HepG2 (cell line): ENCODE measurements around the gene CCDC57. TPM values are rescaled to one million over a fixed set of nuclear protein-coding genes. Genes with fewer than 3 reads are reported as not detected.

ENCODE experiments used
- CHCHD3 ChIP-seq: sonication (generic); formaldehyde crosslinking; IDR thresholded peaks from 2 replicates; pipeline ENCODE4 v1.8.0; 2022; ENCODE audit warnings: mild to moderate bottlenecking, missing genetic modification reagents, moderate library complexity
- HNF1B ChIP-seq: sonication (generic); formaldehyde crosslinking; IDR thresholded peaks from 2 replicates; pipeline ENCODE4 v1.5.1; 2020; ENCODE audit warnings: mild to moderate bottlenecking, moderate library complexity, missing genetic modification reagents
- ZNF101 ChIP-seq: sonication (generic); formaldehyde crosslinking; IDR thresholded peaks from 2 replicates; pipeline ENCODE4 v1.4.0; 2020; ENCODE audit warnings: mild to moderate bottlenecking, low read depth, missing genetic modification reagents, borderline replicate concordance
- ZNF710 ChIP-seq: sonication (generic); formaldehyde crosslinking; IDR thresholded peaks from 2 replicates; pipeline ENCODE4 v1.5.0; 2020; ENCODE audit warnings: mild to moderate bottlenecking, missing genetic modification reagents, borderline replicate concordance
- polyA plus RNA-seq, 8 experiments: library from polyadenylated mRNA; depleted of rRNA in 3 of 8; stranded (reverse) in 7 of 8; unstranded in 1 of 8; fragments of >200 nt; fragmentation: Illumina TruSeq in 4 of 8; extraction: Trizol in 4 of 8; gene quantifications; 2 replicates each; pipeline versions ENCODE4 v1.2.1 to v1.2.3, GENCODE V29; 2011 to 2016; ENCODE audit warnings: low read depth in 4 of 8, missing spikeins in 1 of 8, mixed read lengths in 1 of 8; ENCODE audit not compliant: insufficient read depth in 1 of 8
- total RNA-seq, 5 experiments: library from RNA; depleted of rRNA; stranded (reverse); fragments of >200 nt; fragmentation: Illumina TruSeq; extraction: Trizol; gene quantifications; 2 replicates each; pipeline ENCODE4 v1.2.3, GENCODE V29; 2016; ENCODE audit warnings: low read depth in 1 of 5
- TF ChIP-seq, protein P1 (sequence below): sonication (generic); formaldehyde crosslinking; IDR thresholded peaks from 2 replicates; pipeline ENCODE4 v1.4.0; 2020; ENCODE audit warnings: missing genetic modification reagents
- TF ChIP-seq, protein P2 (sequence below): IDR thresholded peaks from 2 replicates; pipeline ENCODE4 v1.6.1; 2016; ENCODE audit warnings: low read depth, borderline replicate concordance
- TF ChIP-seq, protein P3 (sequence below): fragments of 450-650 bp; IDR thresholded peaks from 2 replicates; pipeline ENCODE4 v1.6.1; 2016
- TF ChIP-seq, protein P4 (sequence below): sonication (generic); formaldehyde crosslinking; IDR thresholded peaks from 2 replicates; pipeline ENCODE4 v1.4.0; 2020; ENCODE audit warnings: mild to moderate bottlenecking, missing genetic modification reagents

Gene CCDC57
- total and polyA plus RNA-seq, 2 of the 13 experiments (the other 11 are each of a cell fraction or from before 2014, with no cell fraction given): 59.3 to 59.9 TPM

- TF ChIP-seq, protein P1, sequence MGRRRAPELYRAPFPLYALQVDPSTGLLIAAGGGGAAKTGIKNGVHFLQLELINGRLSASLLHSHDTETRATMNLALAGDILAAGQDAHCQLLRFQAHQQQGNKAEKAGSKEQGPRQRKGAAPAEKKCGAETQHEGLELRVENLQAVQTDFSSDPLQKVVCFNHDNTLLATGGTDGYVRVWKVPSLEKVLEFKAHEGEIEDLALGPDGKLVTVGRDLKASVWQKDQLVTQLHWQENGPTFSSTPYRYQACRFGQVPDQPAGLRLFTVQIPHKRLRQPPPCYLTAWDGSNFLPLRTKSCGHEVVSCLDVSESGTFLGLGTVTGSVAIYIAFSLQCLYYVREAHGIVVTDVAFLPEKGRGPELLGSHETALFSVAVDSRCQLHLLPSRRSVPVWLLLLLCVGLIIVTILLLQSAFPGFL (CRISPR knock-in tag): no peak
- TF ChIP-seq HNF1B (CRISPR knock-in tag) (no peak), ZNF101 (CRISPR knock-in tag) (peak; percentile 77; the same call in 1 of the 2 replicates), CHCHD3 (CRISPR knock-in tag) (no peak), ZNF710 (CRISPR knock-in tag) (0 out of 2 replicates have a peak, but pooled peaks have one; percentile 31)
- TF ChIP-seq, protein P2, sequence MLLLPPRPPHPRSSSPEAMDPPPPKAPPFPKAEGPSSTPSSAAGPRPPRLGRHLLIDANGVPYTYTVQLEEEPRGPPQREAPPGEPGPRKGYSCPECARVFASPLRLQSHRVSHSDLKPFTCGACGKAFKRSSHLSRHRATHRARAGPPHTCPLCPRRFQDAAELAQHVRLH: no peak
- TF ChIP-seq, protein P3, sequence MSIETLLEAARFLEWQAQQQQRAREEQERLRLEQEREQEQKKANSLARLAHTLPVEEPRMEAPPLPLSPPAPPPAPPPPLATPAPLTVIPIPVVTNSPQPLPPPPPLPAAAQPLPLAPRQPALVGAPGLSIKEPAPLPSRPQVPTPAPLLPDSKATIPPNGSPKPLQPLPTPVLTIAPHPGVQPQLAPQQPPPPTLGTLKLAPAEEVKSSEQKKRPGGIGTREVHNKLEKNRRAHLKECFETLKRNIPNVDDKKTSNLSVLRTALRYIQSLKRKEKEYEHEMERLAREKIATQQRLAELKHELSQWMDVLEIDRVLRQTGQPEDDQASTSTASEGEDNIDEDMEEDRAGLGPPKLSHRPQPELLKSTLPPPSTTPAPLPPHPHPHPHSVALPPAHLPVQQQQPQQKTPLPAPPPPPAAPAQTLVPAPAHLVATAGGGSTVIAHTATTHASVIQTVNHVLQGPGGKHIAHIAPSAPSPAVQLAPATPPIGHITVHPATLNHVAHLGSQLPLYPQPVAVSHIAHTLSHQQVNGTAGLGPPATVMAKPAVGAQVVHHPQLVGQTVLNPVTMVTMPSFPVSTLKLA: no peak
- TF ChIP-seq, protein P4, sequence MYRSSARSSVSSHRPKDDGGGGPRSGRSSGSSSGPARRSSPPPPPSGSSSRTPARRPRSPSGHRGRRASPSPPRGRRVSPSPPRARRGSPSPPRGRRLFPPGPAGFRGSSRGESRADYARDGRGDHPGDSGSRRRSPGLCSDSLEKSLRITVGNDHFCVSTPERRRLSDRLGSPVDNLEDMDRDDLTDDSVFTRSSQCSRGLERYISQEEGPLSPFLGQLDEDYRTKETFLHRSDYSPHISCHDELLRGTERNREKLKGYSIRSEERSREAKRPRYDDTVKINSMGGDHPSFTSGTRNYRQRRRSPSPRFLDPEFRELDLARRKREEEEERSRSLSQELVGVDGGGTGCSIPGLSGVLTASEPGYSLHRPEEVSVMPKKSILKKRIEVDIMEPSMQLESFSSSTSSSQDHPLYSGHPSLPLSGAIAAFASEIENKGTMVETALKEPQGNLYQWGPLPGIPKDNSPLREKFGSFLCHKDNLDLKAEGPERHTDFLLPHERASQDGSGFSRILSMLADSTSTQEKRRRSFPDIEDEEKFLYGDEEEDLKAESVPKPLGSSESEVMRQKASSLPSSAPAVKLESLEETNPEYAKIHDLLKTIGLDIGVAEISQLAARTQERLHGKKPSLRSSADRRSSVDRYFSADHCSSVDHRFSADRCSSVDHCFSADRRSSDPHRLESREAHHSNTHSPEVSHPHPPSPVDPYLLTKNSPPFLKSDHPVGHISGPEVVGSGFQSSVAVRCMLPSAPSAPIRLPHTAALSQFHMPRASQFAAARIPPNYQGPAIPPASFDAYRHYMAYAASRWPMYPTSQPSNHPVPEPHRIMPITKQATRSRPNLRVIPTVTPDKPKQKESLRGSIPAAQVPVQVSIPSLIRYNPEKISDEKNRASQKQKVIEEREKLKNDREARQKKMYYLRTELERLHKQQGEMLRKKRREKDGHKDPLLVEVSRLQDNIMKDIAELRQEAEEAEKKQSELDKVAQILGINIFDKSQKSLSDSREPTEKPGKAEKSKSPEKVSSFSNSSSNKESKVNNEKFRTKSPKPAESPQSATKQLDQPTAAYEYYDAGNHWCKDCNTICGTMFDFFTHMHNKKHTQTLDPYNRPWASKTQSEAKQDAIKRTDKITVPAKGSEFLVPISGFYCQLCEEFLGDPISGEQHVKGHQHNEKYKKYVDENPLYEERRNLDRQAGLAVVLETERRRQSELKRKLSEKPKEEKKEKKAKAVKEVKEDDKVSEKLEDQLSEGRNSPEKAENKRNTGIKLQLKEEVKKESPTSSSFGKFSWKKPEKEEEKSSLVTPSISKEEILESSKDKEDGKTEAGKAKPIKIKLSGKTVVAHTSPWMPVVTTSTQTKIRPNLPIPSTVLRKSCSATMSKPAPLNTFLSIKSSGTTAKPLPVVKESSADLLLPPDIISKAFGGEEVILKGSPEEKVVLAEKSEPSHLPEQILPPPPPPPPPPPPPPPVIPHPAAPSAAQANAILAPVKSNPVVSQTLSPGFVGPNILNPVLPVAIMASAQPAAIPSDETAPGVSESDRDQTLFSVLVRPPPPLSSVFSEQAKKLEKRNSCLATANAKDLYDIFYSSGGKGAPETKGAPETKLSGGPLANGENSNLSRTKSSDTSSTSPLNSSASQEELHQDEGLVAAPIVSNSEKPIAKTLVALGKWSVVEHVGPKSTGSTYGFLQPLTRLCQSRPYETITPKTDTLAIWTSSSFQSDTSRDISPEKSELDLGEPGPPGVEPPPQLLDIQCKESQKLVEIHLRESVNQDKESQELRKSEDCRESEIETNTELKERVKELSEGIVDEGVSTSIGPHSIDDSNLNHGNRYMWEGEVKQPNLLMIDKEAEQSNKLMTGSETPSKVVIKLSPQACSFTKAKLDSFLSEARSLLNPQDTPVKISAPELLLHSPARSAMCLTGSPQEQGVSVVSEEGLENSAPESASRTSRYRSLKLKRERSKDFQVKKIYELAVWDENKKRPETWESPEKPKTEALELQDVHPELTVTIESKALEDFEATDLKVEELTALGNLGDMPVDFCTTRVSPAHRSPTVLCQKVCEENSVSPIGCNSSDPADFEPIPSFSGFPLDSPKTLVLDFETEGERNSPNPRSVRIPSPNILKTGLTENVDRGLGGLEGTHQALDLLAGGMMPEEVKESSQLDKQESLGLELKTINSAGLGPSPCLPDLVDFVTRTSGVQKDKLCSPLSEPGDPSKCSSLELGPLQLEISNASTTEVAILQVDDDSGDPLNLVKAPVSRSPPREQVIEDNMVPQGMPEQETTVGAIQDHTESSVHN (CRISPR knock-in tag): 0 out of 2 replicates have a peak, but pooled peaks have one; percentile 5
These were observed 136.4 kb downstream of the CCDC57 start (continued) for GRCh38 chr17:82076018-82076784.
